Panc1 (cell line): ENCODE measurements around the gene ENAH.

Experiments
- CTCF ChIP-seq: fragments of 450-650 bp; IDR thresholded peaks from 2 replicates; pipeline ENCODE4 v1.5.1; 2017; ENCODE audit warnings: mild to moderate bottlenecking
- REST ChIP-seq, 2 experiments: IDR thresholded peaks; 2 replicates each; pipeline ENCODE4 v1.6.1; 2011 to 2012; ENCODE audit warnings: low read depth in 2 of 2, control low read depth in 1 of 2, low read length in 1 of 2, mild to moderate bottlenecking in 1 of 2, moderate library complexity in 1 of 2; ENCODE audit not compliant: insufficient read depth in 1 of 2
- SIN3A ChIP-seq: IDR thresholded peaks from 2 replicates; pipeline ENCODE4 v1.6.1; 2012; ENCODE audit warnings: low read depth, mild to moderate bottlenecking, low read length, moderate library complexity, borderline replicate concordance; ENCODE audit not compliant: insufficient read depth
- TCF7L2 ChIP-seq: IDR thresholded peaks from 2 replicates; pipeline ENCODE4 v1.6.1; 2011; ENCODE audit warnings: mild to moderate bottlenecking, low read depth, low read length, inconsistent platforms

GRCh38 chr1:225469051-225469450 lies 183.9 kb downstream of the ENAH start:
- TF ChIP-seq CTCF (no peak), REST (IDR thresholded peaks at IDR 0.05; ENCODE audit: insufficient read depth in 1 of 2, low read depth in 2 of 2, low read length in 1 of 2) (no peak), TCF7L2 (no peak), SIN3A (no peak)
